ENCODE measurements around the gene SRL. TPM values are rescaled to one million over a fixed set of nuclear protein-coding genes. Genes with fewer than 3 reads are reported as not detected.

The SRL gene
- total RNA-seq (2014; rRNA removed; shearing (Covaris generic)) (not detected in 2 replicates), polyA plus RNA-seq (2016; fragmentation: Nextera tagmentation; extraction: Ambion mirVana) (not detected in 2 replicates)

GRCh38 chr16:4241928-4242283 lies at the start of gene SRL:
Gene SRL (minus strand): TSS chr16:4242080. CDS start chr16:4242067, 13 bp downstream.
- in situ Hi-C loops (cut with MboI): no loop called here
- 77% methylated on average over 7 to 12 of the region's 12 CpGs for whole genome bisulfite sequencing, 2 experiments (ENCODE audit: low coverage in 1 of 2, low lambda C conversion rate in 2 of 2, missing lambda C conversion rate in 2 of 2)
- no peak within 1 kb of the TSS for H3K4me3 ChIP-seq

GRCh38 chr16:4290236-4290830 lies 48.5 kb upstream of the SRL start:
- H3K9ac ChIP-seq: peak overlapping the region; percentile 43; the same call in 1 of the 2 replicates
- 70 to 78% methylated on average over 8 of the region's 8 CpGs for WGBS, 2 experiments (ENCODE audit: low coverage in 1 of 2, low lambda C conversion rate in 2 of 2, missing lambda C conversion rate in 2 of 2)
- no peaks in the 10 kb centered on the region for H3K27me3 ChIP-seq (replicated peaks; ENCODE audit: insufficient read depth)
- H3K27ac ChIP-seq: peak overlapping the region; percentile 30
- TF ChIP-seq EZH2 (IDR thresholded peaks at IDR 0.05; ENCODE audit: insufficient read depth, poor library complexity, severe bottlenecking): no peak
- TF ChIP-seq EZH2phosphoT487 (IDR thresholded peaks at IDR 0.05; ENCODE audit: insufficient read depth, low read depth): no peak
- no peaks in the 10 kb centered on the region for H3K79me2 ChIP-seq (ENCODE audit: insufficient read depth)
- H3K9me2 ChIP-seq (ENCODE audit: insufficient read depth): no peaks in the 10 kb centered on the region
- H3K4me3 ChIP-seq: no peak overlapping the region
- H2AFZ ChIP-seq: no peak overlapping the region
- DNase-seq: peak; percentile 78
- no peak overlapping the region for H3K4me2 ChIP-seq (ENCODE audit: unreplicated experiment)
- no peaks in the 10 kb centered on the region for H3K36me3 ChIP-seq (ENCODE audit: low read depth)
- peaks cover 30% of the 10 kb centered on the region for H3K4me1 ChIP-seq (ENCODE audit: insufficient read depth)
- in situ Hi-C loops (cut with MboI): no loop called here
- H3F3A ChIP-seq (ENCODE audit: insufficient read depth): no peaks in the 10 kb centered on the region
- no peaks in the 10 kb centered on the region for H3K9me3 ChIP-seq (ENCODE audit: low read depth)
- no peaks in the 10 kb centered on the region for H4K20me1 ChIP-seq (ENCODE audit: insufficient read depth)

More at GRCh38 chr16:4241928-4242283, at the start of gene SRL:
- no peaks in the 10 kb centered on the region for H3K79me2 ChIP-seq (ENCODE audit: insufficient read depth)
- H3K27ac ChIP-seq: no peak within 1 kb of the TSS
- H3K9me3 ChIP-seq (ENCODE audit: low read depth): no peaks in the 10 kb centered on the region
- no peaks in the 10 kb centered on the region for H3K4me1 ChIP-seq (ENCODE audit: insufficient read depth)
- H2AFZ ChIP-seq: no peak within 1 kb of the TSS
- H3K9ac ChIP-seq: no peak within 1 kb of the TSS
- no peak for TF ChIP-seq EZH2phosphoT487 (IDR thresholded peaks at IDR 0.05; ENCODE audit: insufficient read depth, low read depth)
- TF ChIP-seq EZH2 (IDR thresholded peaks at IDR 0.05; ENCODE audit: insufficient read depth, poor library complexity, severe bottlenecking): no peak
- no peaks in the 10 kb centered on the region for H4K20me1 ChIP-seq (ENCODE audit: insufficient read depth)
- H3K4me2 ChIP-seq (ENCODE audit: unreplicated experiment): no peak within 1 kb of the TSS
- H3K36me3 ChIP-seq (ENCODE audit: low read depth): no peaks in the 10 kb centered on the region
- H3K9me2 ChIP-seq (ENCODE audit: insufficient read depth): no peaks in the 10 kb centered on the region
- no peak for DNase-seq
- no peaks in the 10 kb centered on the region for H3K27me3 ChIP-seq (replicated peaks; ENCODE audit: insufficient read depth)
- no peaks in the 10 kb centered on the region for H3F3A ChIP-seq (ENCODE audit: insufficient read depth)

- no peaks in the 10 kb centered on the region for H3K36me3 ChIP-seq (ENCODE audit: low read depth)
- H3K27me3 ChIP-seq (replicated peaks; ENCODE audit: insufficient read depth): no peaks in the 10 kb centered on the region
- no peaks in the 10 kb centered on the region for H3K9me2 ChIP-seq (ENCODE audit: insufficient read depth)
- no peaks in the 10 kb centered on the region for H3F3A ChIP-seq (ENCODE audit: insufficient read depth)
- in situ Hi-C loops (cut with MboI): loop anchor here (5.0 kb wide), 1 partner anchor 44 kb away; no protein-coding TSS in a partner anchor
- H3K27ac ChIP-seq: no peak overlapping the region
- H2AFZ ChIP-seq: no peak overlapping the region
- H3K4me2 ChIP-seq (ENCODE audit: unreplicated experiment): peak overlapping the region; percentile 27
- DNase-seq: peak; percentile 89
- no peaks in the 10 kb centered on the region for H3K9me3 ChIP-seq (ENCODE audit: low read depth)
- no peak overlapping the region for H3K9ac ChIP-seq
- no peak overlapping the region for H3K4me3 ChIP-seq
- no peaks in the 10 kb centered on the region for H3K79me2 ChIP-seq (ENCODE audit: insufficient read depth)
- H4K20me1 ChIP-seq (ENCODE audit: insufficient read depth): no peaks in the 10 kb centered on the region
- TF ChIP-seq EZH2phosphoT487 (IDR thresholded peaks at IDR 0.05; ENCODE audit: insufficient read depth, low read depth) (no peak), EZH2 (IDR thresholded peaks at IDR 0.05; ENCODE audit: insufficient read depth, poor library complexity, severe bottlenecking) (no peak)
- peaks cover 20% of the 10 kb centered on the region for H3K4me1 ChIP-seq (ENCODE audit: insufficient read depth)
- WGBS, 2 experiments (ENCODE audit: low coverage in 1 of 2, low lambda C conversion rate in 2 of 2, missing lambda C conversion rate in 2 of 2): 11 to 16% methylated on average over 13 to 22 of the region's 22 CpGs
Observed at GRCh38 chr16:4288148-4288921, 46.5 kb upstream of the SRL start.

- no peaks in the 10 kb centered on the region for H3K79me2 ChIP-seq (ENCODE audit: insufficient read depth)
- 81 to 88% methylated on average over 10 of the region's 10 CpGs for whole genome bisulfite sequencing, 2 experiments (ENCODE audit: low coverage in 1 of 2, low lambda C conversion rate in 2 of 2, missing lambda C conversion rate in 2 of 2)
- H3K4me1 ChIP-seq (ENCODE audit: insufficient read depth): peaks cover 11% of the 10 kb centered on the region
- H2AFZ ChIP-seq: no peak overlapping the region
- H3K4me3 ChIP-seq: no peak overlapping the region
- no peak overlapping the region for H3K9ac ChIP-seq
- in situ Hi-C loops (cut with MboI): loop anchor here (5.0 kb wide), 1 partner anchor 47 kb away; no protein-coding TSS in a partner anchor
- H3K4me2 ChIP-seq (ENCODE audit: unreplicated experiment): no peak overlapping the region
- H3F3A ChIP-seq (ENCODE audit: insufficient read depth): no peaks in the 10 kb centered on the region
- H3K27me3 ChIP-seq (replicated peaks; ENCODE audit: insufficient read depth): no peaks in the 10 kb centered on the region
- no peaks in the 10 kb centered on the region for H3K36me3 ChIP-seq (ENCODE audit: low read depth)
- no peak for TF ChIP-seq EZH2phosphoT487 (IDR thresholded peaks at IDR 0.05; ENCODE audit: insufficient read depth, low read depth)
- no peak for TF ChIP-seq EZH2 (IDR thresholded peaks at IDR 0.05; ENCODE audit: insufficient read depth, poor library complexity, severe bottlenecking)
- no peaks in the 10 kb centered on the region for H4K20me1 ChIP-seq (ENCODE audit: insufficient read depth)
- H3K9me3 ChIP-seq (ENCODE audit: low read depth): no peaks in the 10 kb centered on the region
- DNase-seq: no peak
- H3K27ac ChIP-seq: no peak overlapping the region
- H3K9me2 ChIP-seq (ENCODE audit: insufficient read depth): no peaks in the 10 kb centered on the region
Observed at GRCh38 chr16:4285167-4285566, 43.3 kb upstream of the SRL start.

Measured in GM23248 (cell line).